K562 (cell line): ENCODE data around the gene DLGAP1. TPM values are rescaled to one million over a fixed set of nuclear protein-coding genes. Genes with fewer than 3 reads are reported as not detected.

Source experiments
- ATAC-seq: fragments of 200-7000 bp; cut with Tn5 transposase; 3 replicates; pipeline ENCODE4 v1.9.1; 2020; ENCODE audit warnings: moderate library complexity
- BruUV-seq: library from RNA; stranded (reverse); fragments of 400-500 nt; replicated peaks from 2 replicates; lab custom pipeline; 2021; lab: Mats Ljungman, UMichigan
- CTCF ChIA-PET: fragments of 300-600 bp; formaldehyde crosslinking; extraction: SDS; loops from one replicate; lab custom pipeline; 2021; ENCODE audit warnings: low intra/inter-chr PET ratio; lab: Yijun Ruan, JAX
- POLR2A ChIA-PET: fragments of 300-600, 350-650 bp; sonication (Branson Sonifier 250); formaldehyde crosslinking; extraction: SDS; loops from one replicate; lab custom pipeline; 2021; ENCODE audit warnings: antibody characterized with exemption, inconsistent platforms; lab: Yijun Ruan, JAX
- DNase-seq, 4 experiments: peaks; one replicate each; pipeline versions ENCODE4 v3.0.0 to v3.0.0-alpha.2; 2011 to 2018; ENCODE audit warnings: low spot score in 3 of 4, mixed read lengths in 3 of 4; ENCODE audit errors: extremely low read depth in 1 of 4
- FAIRE-seq: peaks from 2 replicates; lab custom pipeline; 2011; peaks lifted over from hg19 to GRCh38; lab: Jason Lieb, UNC
- H2AFZ ChIP-seq: 2 replicates; pipeline ENCODE4 v1.6.0; 2011; ENCODE audit warnings: low read depth, low read length, control low read depth, inconsistent platforms
- H3K27ac ChIP-seq: fragments of 200-600 bp; 3 replicates; pipeline ENCODE4 v1.8.0; 2011; ENCODE audit warnings: low read depth, mild to moderate bottlenecking, control low read depth, inconsistent platforms, low read length, moderate library complexity, mixed read lengths; ENCODE audit errors: extremely low read depth
- H3K27me3 ChIP-seq, 2 experiments: fragments of 300-600 bp in 1 of 2; 2 replicates in 1 of 2; 3 replicates in 1 of 2; pipeline versions ENCODE4 v1.6.0 to v1.8.0; 2011; ENCODE audit warnings: inconsistent platforms in 2 of 2, low read length in 2 of 2, mild to moderate bottlenecking in 1 of 2, mixed read lengths in 1 of 2, moderate library complexity in 1 of 2; ENCODE audit not compliant: control insufficient read depth in 2 of 2, insufficient read depth in 2 of 2
- H3K36me3 ChIP-seq: fragments of 300-600 bp; 3 replicates; pipeline ENCODE4 v1.8.0; 2011; ENCODE audit warnings: mild to moderate bottlenecking, low read length, inconsistent platforms; ENCODE audit not compliant: control insufficient read depth, insufficient read depth
- H3K4me1 ChIP-seq, 2 experiments: fragments of 200-600 bp in 1 of 2; replicated peaks in 1 of 2; 2 replicates in 1 of 2; 3 replicates in 1 of 2; pipeline versions ENCODE4 v1.5.1 to v1.8.0; 2011; ENCODE audit warnings: inconsistent platforms in 2 of 2, low read length in 2 of 2, mild to moderate bottlenecking in 1 of 2, mixed read lengths in 1 of 2, moderate library complexity in 1 of 2; ENCODE audit not compliant: control insufficient read depth in 2 of 2, insufficient read depth in 2 of 2
- H3K4me2 ChIP-seq: 2 replicates; pipeline ENCODE4 v1.6.1; 2011; ENCODE audit warnings: low read length, control low read depth, inconsistent platforms, mixed read lengths; ENCODE audit not compliant: insufficient read depth
- H3K4me3 ChIP-seq: fragments of 200-600 bp; sonication (generic), shearing (Covaris generic); 2 replicates; pipeline ENCODE4 v1.5.1; 2016; ENCODE audit warnings: control low read depth, inconsistent platforms
- H3K79me2 ChIP-seq: fragments of 200-600 bp; 3 replicates; pipeline ENCODE4 v1.8.0; 2011; ENCODE audit warnings: low read length, inconsistent platforms; ENCODE audit not compliant: control insufficient read depth, insufficient read depth
- H3K9ac ChIP-seq, 2 experiments: 2 replicates each; pipeline versions ENCODE4 v1.6.0 to v1.6.1; 2011; ENCODE audit warnings: low read depth in 2 of 2, low read length in 2 of 2, control low read depth in 1 of 2, inconsistent platforms in 1 of 2, mild to moderate bottlenecking in 1 of 2, mixed read lengths in 1 of 2; ENCODE audit not compliant: insufficient read depth in 1 of 2
- H3K9me1 ChIP-seq: one replicate; pipeline ENCODE4 v1.6.0; 2011; ENCODE audit warnings: inconsistent platforms, mild to moderate bottlenecking, low read length, moderate library complexity; ENCODE audit not compliant: control insufficient read depth, insufficient read depth
- H3K9me3 ChIP-seq: replicated peaks from 2 replicates; pipeline ENCODE4 v1.5.1; 2011; ENCODE audit warnings: low read depth, low read length, inconsistent platforms; ENCODE audit not compliant: control insufficient read depth, insufficient read depth
- H4K20me1 ChIP-seq: replicated peaks from 2 replicates; pipeline ENCODE4 v1.6.1; 2011; ENCODE audit warnings: low read length, inconsistent platforms, mixed read lengths; ENCODE audit not compliant: control insufficient read depth, insufficient read depth
- BCL6 ChIP-seq: fragments of 250-450 bp; sonication (Bioruptor Pico); IDR thresholded peaks from 2 replicates; pipeline ENCODE4 v1.4.0; 2020
- CREB1 ChIP-seq, 2 experiments: sonication (generic) in 1 of 2; formaldehyde crosslinking in 1 of 2; IDR thresholded peaks; 2 replicates each; pipeline versions ENCODE4 v1.6.1 to v1.8.0; 2012 to 2022; ENCODE audit warnings: inconsistent platforms in 1 of 2, mild to moderate bottlenecking in 1 of 2, missing genetic modification reagents in 1 of 2, moderate library complexity in 1 of 2
- CUX1 ChIP-seq: fragments of 200-800 bp; sonication (Bioruptor generic); IDR thresholded peaks from 2 replicates; pipeline ENCODE4 v1.6.1; 2016; ENCODE audit warnings: missing genetic modification characterization, missing compliant biosample characterization
- ELF4 ChIP-seq: fragments of 450-650 bp; formaldehyde crosslinking; IDR thresholded peaks from 2 replicates; pipeline ENCODE4 v1.4.0; 2022; ENCODE audit warnings: missing genetic modification characterization
- FOXP1 ChIP-seq: sonication (generic); formaldehyde crosslinking; IDR thresholded peaks from 2 replicates; pipeline ENCODE4 v1.8.0; 2022; ENCODE audit warnings: mild to moderate bottlenecking, missing genetic modification reagents
- ILK ChIP-seq: fragments of 450-650 bp; IDR thresholded peaks from 2 replicates; pipeline ENCODE4 v1.6.1; 2016; ENCODE audit warnings: missing genetic modification characterization, low read depth, mild to moderate bottlenecking, missing compliant biosample characterization, moderate library complexity, borderline replicate concordance
- MAFK ChIP-seq: IDR thresholded peaks from 2 replicates; pipeline ENCODE4 v1.6.1; 2011; ENCODE audit warnings: low read length, improper control_type of control experiment
- OTX1 ChIP-seq: fragments of 450-650 bp; formaldehyde crosslinking; IDR thresholded peaks from 2 replicates; pipeline ENCODE4 v1.4.0; 2022; ENCODE audit warnings: mild to moderate bottlenecking
- PATZ1 ChIP-seq: fragments of 250-450 bp; sonication (Bioruptor Pico); IDR thresholded peaks from 2 replicates; pipeline ENCODE4 v1.5.0; 2020; ENCODE audit warnings: mild to moderate bottlenecking, borderline replicate concordance
- PTRF ChIP-seq: fragments of 450-650 bp; IDR thresholded peaks from 2 replicates; pipeline ENCODE4 v1.6.1; 2016; ENCODE audit warnings: mild to moderate bottlenecking, missing genetic modification characterization, missing compliant biosample characterization
- SMAD4 ChIP-seq: fragments of 250-450 bp; sonication (Bioruptor Pico); conservative IDR thresholded peaks from 2 replicates; pipeline ENCODE4 v1.8.0; 2021; ENCODE audit warnings: inconsistent platforms, mild to moderate bottlenecking, moderate library complexity
- ZKSCAN1 ChIP-seq: fragments of 150-350 bp; IDR thresholded peaks from 2 replicates; pipeline ENCODE4 v1.6.1; 2016; ENCODE audit warnings: low read depth, low read length
- ZNF121 ChIP-seq: sonication (generic); formaldehyde crosslinking; conservative IDR thresholded peaks from 2 replicates; pipeline ENCODE4 v1.8.0; 2022; ENCODE audit warnings: missing genetic modification reagents
- WGBS: fragments of 100-300 bp; shearing (Covaris generic); methylation state at CpG from one replicate; pipeline ENCODE4 v1.1.6; 2016; ENCODE audit warnings: low coverage, mixed read lengths; ENCODE audit not compliant: insufficient coverage; ENCODE audit errors: missing lambda C conversion rate; 5-methylcytosine and 5-hydroxymethylcytosine counted together
- in situ Hi-C: fragments of 300-500 bp; cut with MboI; formaldehyde crosslinking; loops from 4 replicates; pipeline ENCODE4 v1.15.0; 2018; ENCODE audit warnings: inconsistent platforms, mixed read lengths
- intact Hi-C: fragments of 100-400 bp; cut with micrococcal nuclease; formaldehyde crosslinking; loops from 2 replicates; pipeline ENCODE4 v1.14.2; 2022
- polyA plus RNA-seq, 8 experiments: library from polyadenylated mRNA; depleted of rRNA in 4 of 8; stranded (reverse) in 5 of 8; unstranded in 3 of 8; fragments of >200 nt; fragmentation: Nextera tagmentation in 2 of 8; fragmentation: Illumina TruSeq in 1 of 8; extraction: Ambion mirVana in 2 of 8; extraction: Trizol in 1 of 8; gene quantifications; 2 replicates each; pipeline versions ENCODE4 v1.2.1 to v1.2.3, GENCODE V29; 2011 to 2014; ENCODE audit warnings: inconsistent platforms in 1 of 8, missing spikeins in 1 of 8
- total RNA-seq, 7 experiments: library from RNA; depleted of rRNA in 6 of 7; stranded (reverse); fragments of >200 nt in 6 of 7; fragmentation: Illumina TruSeq in 2 of 7; extraction: Trizol in 2 of 7; gene quantifications; 2 replicates each; pipeline versions ENCODE4 v1.2.1 to v1.2.3, GENCODE V29; 2011 to 2021; ENCODE audit warnings: low replicate concordance in 1 of 7

The DLGAP1 gene
- total and polyA plus RNA-seq, 9 of the 15 experiments (the other 6 are each of a cell fraction or from before 2014, with no cell fraction given) = 0.04 to 0.22 (median 0.08) TPM

- no TSS peak for BruUV-seq
- POLR2A ChIA-PET = interaction anchor here (0.6 to 5.3 kb wide), 12 partner anchors 11 to 209 kb away, joined by 3 to 80 read pairs (median 9); no protein-coding TSS in a partner anchor
- CTCF ChIA-PET = interaction anchor here (0.5 kb wide), 1 partner anchor 50 kb away, joined by 3 read pairs; no protein-coding TSS in a partner anchor
- DNase-seq (peak in 1 of 4 experiments; percentile 61), ATAC-seq (peak; percentile 11), FAIRE-seq (peak; percentile 23)
- peak overlapping the region; percentile 43 for H3K4me3 ChIP-seq
- peak overlapping the region; percentile 83 for H3K27ac ChIP-seq
- H3K9me3 ChIP-seq = no peaks in the 10 kb centered on the region; the same call in 1 of the 2 replicates
- H4K20me1 ChIP-seq = no peaks in the 10 kb centered on the region
- H3K36me3 ChIP-seq = no peaks in the 10 kb centered on the region; the same call in 2 of the 3 replicates
- H3K79me2 ChIP-seq = peaks cover 29% of the 10 kb centered on the region
- peak overlapping the region; percentile 100 for H3K4me2 ChIP-seq
- H3K27me3 ChIP-seq = no peaks in the 10 kb centered on the region; a peak in 1 of 5 replicates
- in situ Hi-C loops = loop anchor here (5.0 kb wide), 1 partner anchor 52 kb away; no protein-coding TSS in a partner anchor
- H3K9ac ChIP-seq = peak overlapping the region; percentile 29 to 84; a peak in 3 of 4 replicates
- peaks cover 58 to 70% of the 10 kb centered on the region in 2 experiments for H3K4me1 ChIP-seq
- intact Hi-C loops = no loop called here
- no peaks in the 10 kb centered on the region for H3K9me1 ChIP-seq
- H2AFZ ChIP-seq = peak overlapping the region; percentile 87
- WGBS = 10% methylated on average over 11 of the region's 11 CpGs
- TF ChIP-seq BCL6 (CRISPR knock-in tag) (0 out of 2 replicates have a peak, but pooled peaks have one; percentile 54), CREB1 (IDR thresholded peaks at IDR 0.05) (no peak), CREB1 (CRISPR knock-in tag; IDR thresholded peaks at IDR 0.05) (0 out of 2 replicates have a peak, but pooled peaks have one; percentile 22), PATZ1 (CRISPR knock-in tag) (no peak), SMAD4 (no peak), ZKSCAN1 (peak; percentile 54; the same call in 1 of the 2 replicates), CUX1 (CRISPR knock-in tag) (peak; percentile 89), ILK (tag) (no peak), OTX1 (peak; percentile 28; the same call in 1 of the 2 replicates), ZNF121 (no peak), ELF4 (no peak; the same call in none of the 2 replicates), PTRF (tag) (peak; percentile 25; the same call in 1 of the 2 replicates), FOXP1 (CRISPR knock-in tag) (no peak), MAFK (no peak)
Observed at GRCh38 chr18:3654442-3655253, 800.5 kb downstream of the DLGAP1 start.
